GM18867 (cell line): ENCODE measurements around the gene ARNT2.

Source experiments
- ATAC-seq: cut with Tn5 transposase; IDR thresholded peaks from one replicate; pipeline ENCODE4 v1.9.1; 2021; ENCODE audit warnings: mild to moderate bottlenecking, moderate library complexity; ENCODE audit not compliant: unreplicated experiment

ARNT2 gene

DNA sequence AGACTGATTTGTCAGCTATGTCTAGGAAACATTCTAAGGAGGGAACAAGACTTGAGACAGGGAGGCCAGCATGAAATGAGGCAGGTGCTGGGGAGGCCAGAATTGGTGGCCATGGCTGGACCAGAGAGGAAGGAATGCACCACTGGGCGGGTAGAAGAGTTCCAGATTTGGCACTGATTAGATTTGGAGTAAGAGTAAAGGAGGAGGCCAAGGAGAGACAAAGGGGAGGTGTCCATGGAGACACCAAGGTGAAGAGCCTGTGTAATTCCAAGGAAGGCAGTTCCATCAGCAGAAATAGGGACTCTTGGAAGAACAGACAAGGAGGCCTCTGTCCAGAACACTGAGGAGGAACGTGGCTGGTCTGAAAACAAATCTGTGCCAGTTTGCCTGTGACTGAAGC is 1.8 kb downstream of the ARNT2 start:
- ATAC-seq, result no peak

DNA sequence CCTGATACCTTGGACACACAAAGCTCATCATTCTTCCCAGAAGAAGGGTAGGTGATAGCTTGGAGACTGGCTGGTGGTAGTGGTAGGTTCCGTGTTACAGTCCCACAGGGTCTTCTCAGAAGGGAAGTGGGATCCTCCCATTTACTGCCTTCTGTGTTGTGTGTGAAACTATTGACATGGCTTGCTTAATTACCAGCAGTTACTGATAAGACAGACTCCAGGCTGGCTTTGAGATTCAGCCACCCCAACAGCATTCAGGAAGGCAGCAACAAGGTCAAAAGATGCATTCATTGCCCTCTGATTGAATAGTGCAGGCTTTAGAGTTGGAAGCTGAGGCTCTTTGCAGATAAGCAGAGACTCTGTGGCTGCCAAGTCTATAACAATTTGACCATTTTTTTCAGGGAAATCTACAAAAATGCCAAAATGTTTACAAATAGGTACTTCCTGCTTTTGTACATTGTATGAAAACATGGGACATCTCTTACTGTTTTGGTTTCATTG is 7.7 kb downstream of the ARNT2 start:
- no peak for ATAC-seq

DNA sequence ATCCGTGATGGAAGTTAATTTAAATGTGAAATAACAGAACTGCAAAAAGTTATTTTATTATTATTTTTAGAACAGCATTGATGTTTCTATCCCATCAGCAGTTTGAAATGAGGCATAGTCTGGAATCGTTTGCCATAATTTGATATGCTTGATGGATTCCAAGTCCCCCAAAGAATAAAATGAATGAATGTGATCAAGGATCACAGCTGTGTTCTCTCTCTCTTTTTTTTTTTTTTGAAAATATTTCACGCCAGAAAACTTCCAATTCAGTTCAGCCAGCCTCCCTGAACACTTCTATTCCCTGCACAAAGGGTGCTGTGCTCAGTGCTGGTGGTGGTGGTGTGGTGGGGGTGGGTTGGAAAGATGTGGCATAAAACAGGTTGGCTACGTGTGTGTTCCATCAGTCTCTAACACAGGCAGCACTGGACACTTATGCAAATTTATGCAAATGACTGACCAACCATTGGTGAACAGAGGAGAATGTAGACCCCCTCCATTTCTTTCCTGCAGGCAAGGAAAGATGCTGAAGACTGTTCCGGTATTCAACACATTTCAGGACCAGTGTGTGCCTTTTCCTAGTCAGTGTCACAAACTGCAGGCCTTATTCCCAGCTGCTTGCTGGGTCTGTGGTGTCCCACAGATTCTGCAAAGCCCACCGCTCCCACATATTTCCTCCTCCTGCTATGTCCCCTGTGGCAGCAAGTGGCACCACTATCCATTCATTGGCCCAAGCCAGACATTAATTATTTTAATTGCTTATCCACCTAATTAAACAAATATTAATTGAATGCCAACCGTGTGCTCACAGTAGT is 10.6 kb downstream of the ARNT2 start:
- no peak for ATAC-seq

DNA sequence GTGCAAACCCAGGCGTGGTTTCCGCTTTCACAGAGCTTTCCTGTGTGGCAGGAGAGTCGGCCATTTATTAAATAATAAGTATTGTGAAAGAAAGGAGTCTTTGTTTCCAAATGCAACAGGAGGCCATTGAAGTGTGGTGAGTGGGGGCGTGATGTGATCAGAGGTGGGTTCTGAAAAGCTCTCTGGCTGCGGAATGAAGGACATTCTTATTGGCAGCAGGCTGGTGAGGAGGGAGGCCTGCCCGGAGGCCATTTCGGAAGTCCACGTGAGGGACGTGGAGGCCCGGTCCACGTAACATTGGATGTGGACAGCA is 11.1 kb downstream of the ARNT2 start:
- ATAC-seq, result no peak

DNA sequence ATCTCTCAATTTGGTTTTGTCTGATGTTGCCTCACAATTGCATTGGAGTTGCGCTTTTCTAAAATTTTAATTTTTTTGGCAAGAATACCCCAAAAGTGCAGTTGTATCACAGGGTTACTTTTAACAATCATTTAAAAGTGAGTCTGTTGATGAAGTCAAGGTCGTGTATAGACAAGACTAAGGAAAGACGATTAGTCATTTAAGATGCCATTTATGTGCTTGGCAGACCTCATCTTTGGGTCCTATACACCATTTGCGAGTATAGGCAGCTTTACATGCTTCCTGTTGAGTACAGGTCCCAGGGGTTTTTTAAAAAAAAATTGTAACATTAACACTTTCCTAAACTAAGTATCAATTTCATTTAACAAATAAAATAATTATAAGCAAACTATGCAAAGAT is 12.5 kb downstream of the ARNT2 start:
- ATAC-seq, result no peak

DNA sequence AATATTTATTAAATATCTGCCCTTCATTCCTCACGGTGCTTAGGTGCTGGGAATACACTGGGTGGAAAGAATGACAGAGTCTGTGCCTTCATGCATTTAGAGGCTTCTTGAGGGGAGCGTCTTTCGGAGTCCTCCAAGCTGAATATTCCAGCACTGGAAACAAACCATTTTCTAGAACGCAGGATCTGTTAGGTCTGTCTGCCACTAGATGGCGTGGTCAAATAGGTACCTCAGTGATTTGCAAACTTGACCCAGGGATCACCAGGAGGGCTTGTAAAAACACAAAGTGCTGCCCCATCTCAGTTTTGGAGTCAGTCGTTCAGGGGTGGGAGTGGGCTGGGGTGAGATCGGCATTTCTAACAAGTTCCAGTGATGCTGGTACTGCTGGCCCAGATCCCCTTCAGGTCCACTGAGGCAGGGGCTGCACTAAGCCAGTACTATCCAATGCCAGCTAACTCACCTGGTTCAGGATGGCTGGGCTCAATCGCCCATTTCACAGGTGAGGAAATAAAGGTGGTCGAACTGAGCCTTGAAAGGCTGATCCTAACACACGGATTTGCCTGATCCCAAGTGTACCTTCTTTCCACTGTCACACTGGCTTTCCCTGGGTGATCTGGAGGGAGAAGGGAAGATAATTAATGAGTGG is 14.8 kb downstream of the ARNT2 start:
- ATAC-seq, result no peak

DNA sequence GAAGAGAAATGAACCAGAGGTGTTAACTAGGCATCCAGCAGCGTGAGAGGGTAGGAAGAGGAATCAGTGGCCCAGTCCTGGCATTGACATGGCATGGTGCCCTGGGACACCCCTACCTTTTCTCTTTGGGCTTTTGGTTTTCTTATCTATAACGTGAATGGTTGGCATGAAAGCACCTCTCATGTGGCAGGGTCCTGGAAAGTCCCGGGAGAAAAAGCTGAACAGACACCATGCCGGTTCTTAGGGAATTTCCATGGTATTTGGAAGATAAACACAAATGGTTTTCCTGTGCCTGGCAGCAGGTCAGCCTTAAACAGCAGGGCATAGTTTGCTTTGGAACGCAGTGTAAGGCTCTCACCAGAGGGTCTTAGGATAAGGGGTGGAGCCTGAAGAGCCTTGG is 15.4 kb downstream of the ARNT2 start:
- ATAC-seq, result no peak

DNA sequence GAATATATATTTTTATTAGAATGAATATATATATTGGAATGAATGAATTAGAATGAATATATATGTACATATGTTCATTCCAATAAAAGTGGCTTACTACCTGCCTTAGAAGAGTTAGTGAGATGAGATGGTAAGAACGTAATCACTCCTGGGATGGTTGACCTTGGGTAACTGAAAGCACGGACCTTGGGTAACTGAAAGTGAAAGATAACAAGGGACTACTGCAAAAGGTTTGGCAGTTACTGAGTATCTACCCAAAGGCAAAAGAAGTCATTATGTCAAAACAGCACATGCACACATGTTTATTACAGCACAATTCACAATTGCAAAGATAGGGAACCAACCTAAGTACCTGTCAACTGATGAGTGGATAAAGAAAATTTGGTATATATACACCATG is 16.5 kb downstream of the ARNT2 start:
- ATAC-seq, result no peak

DNA sequence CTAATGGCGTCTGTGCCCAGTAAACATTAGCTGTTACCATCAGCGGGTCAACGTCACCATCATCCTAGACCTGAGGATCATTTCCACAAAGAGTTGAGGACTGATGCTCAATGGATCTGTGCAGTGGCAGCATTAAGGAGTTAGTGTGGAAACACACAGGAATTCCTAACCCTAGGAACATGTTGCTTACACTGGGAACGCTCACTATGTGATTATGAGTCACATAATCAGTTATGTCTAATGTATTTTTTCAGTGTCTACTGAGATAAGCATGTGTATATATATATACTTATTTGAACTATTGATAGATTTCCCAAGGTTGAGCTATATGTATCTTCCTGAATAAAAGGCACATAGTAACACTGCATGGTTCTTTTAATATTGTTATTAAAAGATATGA is 19.0 kb downstream of the ARNT2 start:
- no peak for ATAC-seq

DNA sequence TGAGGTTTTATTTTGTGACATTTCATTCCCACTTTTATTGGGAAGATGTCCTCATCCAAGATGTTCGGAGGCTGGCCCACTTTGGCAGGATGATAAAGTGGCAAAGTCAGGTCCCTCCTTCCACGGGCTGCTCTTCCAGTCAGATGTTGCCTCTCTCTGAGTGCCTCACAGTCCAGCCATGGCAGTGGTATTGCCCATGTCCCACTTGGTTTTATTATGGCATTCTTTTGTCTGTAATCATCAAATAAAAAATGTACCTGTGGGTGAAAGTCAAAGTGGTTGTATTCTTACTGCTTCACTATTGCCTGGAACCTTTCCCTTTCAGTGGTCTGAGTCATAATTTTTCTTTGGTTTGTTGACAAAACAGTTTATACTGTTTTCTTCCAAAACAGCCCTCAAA is 20.2 kb downstream of the ARNT2 start:
- no peak for ATAC-seq

DNA sequence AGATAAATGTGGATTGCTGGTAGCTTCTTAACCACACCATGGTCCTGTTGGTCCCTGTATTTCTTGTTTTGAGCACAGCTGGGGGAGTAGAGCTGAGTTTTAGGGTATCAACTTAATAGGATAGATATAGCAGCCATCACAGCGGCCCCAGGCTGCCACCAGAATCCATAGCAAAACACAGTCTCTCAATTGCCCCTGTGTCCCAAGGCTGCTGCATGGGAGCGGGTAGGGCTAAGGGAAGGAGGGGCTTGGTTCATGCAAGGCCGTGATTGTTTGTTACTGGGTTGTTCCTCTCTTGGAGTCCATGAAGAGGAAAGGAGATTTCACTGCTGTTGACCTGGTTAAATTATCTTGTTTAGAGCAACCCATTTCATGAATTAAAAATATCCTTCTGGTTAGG is 22.1 kb downstream of the ARNT2 start:
- ATAC-seq, result no peak

DNA sequence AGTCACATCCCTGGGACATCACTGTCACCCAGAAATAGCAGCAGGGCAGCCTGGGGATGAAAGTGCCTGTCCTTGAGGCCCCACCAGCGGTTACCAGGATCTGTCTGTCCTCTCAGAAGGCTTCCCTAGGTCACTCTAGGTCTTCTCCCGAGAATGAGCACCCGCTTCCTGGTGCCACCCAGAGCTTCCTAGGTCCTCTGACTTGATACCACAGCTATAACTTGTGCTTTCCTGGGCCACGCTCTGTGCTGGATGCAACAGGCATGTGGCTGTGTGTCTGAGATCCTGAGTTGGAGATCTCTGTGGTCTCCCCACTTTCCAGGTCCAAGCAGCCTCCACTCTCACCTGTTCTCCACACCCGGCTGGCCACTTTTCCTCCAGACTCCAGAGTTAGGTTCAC is 25.8 kb downstream of the ARNT2 start:
- ATAC-seq, result no peak

DNA sequence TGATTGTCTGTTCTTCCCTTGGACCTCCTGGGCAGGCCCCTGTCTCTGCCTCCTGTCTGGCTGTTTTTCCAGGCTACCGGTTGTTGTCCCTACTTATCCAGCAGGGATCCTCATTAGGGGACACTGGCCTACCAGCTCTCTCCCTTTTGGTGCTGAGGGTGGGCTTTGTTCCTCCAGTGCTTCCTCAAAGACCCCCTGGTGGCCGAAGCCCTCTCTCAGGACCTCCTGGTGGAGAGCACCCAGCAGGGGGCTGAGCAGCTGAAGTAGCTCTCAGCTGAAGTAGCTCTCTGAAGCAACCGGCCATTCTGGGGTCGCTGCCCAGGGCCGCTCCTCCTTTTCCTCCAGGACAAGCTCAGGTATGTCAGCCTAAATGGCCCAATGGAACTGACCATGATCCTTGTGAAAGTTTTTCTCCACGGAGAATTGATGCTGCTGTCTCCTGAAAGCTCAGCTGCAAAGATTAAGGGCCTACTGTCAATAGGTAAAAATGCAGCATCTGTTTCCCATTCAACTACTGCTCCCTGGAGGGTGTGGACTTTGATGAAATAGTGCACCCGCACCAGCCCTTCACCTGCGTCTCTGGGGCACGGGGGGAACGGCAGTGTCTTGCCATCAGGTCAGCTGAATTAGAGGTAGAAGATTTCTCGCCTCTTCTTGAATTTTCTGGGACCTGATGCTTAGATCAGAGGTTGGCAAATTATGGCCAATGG is 27.6 kb downstream of the ARNT2 start:
- ATAC-seq, result no peak

DNA sequence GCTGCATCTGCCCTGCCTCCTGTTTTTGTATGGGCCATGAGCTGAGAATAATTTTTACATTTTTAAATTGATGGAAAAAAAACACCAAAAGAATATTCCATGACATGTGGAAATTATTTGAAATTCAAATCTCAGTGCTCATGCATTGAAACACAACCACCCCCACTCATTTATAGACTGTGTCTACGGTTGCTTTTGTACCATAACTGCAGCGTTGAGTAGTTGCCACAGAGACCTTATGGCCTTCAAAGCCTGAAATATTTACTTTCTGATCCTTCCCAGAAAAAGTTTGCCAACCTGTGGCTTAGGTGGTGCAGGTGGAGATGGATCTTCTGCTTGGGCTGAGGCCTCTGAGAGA is 28.1 kb downstream of the ARNT2 start:
- no peak for ATAC-seq

DNA sequence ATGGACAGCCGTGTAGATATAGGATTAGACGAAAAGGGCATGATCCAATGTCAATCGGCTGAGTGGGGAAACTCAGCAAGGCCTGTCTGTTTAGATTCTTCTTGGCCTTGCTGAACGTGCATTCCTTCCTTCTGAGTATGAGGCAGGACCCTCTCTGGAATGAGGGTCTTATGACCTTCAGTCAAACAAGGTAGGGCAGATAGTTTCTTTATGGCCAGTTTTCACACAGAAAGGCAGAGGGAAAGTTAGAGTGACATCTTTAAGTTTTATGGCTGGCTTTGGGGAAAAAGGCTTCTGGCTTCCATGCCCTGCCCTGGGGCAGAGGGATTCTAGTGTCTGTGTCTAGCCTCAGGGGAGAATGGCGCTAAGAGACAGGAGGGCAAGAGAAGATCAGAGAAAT is 29.7 kb downstream of the ARNT2 start:
- ATAC-seq, result no peak

DNA sequence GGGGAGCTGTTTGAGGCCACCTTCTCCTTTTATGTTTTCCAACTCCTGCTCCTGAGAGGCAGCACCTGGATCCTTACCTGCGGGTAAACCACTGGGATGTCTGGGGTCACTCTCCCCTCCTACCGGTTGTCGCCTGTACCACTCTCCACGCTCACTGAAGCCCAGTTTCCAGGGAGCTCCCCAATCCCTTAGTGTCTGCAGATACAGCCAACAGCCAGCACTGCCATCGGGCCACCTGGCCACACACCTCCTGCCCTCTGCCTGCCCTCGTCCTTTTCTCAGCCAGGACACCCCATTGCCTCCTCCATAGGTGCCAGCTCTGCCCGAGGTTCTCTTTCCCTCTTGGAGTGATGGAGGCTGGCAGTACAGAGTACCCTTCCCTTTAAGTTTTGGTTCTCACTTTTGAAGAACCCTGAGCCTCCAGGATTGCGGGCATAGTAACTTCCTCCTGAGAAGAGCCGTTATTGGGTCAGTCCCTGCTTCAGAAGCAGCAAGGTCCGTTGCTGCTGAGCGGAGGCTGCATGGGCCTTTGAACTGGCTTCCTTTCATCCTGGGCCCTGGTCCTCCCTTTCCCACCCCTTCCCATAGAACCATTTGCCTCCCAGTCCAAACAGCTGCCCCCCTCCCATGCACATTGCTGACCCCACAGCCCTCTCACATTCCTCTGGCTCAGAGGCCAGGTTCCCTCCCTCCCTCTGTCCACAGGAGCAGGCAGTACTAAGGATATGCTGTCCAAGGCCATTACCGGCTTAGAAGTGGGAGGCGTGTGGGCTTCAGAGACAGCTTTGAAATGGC is 30.9 kb downstream of the ARNT2 start:
- ATAC-seq, result no peak

DNA sequence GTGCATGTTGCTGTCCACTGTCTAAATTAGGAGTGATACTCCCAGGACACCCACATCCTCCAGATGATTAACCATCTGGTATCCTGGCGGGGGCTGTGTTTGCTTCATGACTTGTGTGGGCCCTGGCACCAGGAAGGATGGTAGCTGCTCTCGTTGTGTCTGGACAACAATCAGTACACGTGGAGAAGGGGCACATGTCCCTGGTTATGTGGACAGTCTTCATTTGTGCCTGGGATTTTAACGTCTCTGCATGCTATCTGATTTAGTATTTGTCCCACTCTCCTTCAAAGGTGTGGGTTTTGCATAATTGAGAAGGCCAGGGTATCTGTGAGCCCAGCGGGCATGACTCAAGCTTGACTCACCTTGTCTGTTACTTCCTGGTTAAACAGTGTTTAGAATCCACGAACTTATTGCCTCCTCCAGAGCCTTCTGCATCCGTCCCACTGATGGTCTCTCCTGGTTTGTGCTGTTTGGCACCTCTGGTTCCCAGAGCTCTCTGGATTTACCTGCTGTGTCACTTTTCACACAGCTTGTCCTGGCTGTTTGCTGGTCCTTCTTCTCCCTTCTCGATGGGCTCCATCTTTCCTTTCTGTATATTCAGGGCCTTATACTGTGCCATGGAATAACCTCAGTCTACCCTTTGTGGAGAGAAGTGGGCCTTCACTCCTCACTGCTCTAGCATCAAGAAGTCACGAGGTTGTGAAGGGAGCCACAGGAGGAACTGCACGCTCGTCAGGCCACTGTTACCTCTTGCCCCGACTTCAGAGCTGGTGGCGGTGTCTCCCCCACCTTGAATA is 32.5 kb downstream of the ARNT2 start:
- no peak for ATAC-seq

DNA sequence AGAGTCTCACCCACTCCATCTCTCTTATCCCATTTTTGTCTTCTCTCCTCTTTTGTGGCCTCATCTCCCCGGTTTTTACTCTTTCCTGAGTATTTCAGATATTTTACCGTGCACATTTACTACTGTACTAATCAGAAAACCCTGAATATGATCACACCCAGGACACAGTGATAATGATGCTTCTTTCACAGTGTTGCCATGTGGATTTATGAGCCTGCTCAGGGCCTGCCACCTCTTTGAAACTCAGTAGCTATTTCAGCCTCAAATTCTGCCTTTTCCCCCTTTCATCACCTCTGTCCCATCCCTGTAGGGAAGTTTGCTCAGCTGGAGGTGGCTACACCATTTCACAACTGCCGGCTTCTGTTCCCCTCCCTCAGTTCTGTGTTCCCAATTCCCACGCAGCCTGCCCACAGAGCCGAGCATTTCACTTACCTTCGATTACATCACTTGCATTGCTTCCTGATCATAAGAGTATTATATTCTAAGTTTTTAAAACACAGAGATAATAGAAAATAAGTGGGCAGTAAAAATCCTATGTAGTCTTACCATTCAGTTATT is 33.2 kb downstream of the ARNT2 start:
- ATAC-seq, result no peak

DNA sequence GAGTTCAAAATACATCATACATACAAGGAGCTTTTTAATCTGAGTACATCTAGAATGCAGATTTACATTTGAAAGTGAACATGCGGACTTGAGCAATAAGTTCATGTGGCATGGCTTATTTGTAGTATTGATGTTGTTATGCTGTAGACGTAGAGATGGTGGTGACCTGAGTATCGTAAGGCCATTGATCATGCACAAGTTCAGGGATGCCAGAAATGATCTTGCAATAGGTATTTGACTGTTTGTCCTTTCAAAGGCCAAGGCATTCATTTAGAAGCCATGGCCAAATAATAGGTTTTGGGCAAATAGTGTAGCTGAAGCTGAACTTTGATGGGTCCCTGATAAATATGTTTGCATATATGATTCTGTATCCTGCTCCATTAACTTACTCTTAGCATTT is 35.0 kb downstream of the ARNT2 start:
- ATAC-seq, result no peak

DNA sequence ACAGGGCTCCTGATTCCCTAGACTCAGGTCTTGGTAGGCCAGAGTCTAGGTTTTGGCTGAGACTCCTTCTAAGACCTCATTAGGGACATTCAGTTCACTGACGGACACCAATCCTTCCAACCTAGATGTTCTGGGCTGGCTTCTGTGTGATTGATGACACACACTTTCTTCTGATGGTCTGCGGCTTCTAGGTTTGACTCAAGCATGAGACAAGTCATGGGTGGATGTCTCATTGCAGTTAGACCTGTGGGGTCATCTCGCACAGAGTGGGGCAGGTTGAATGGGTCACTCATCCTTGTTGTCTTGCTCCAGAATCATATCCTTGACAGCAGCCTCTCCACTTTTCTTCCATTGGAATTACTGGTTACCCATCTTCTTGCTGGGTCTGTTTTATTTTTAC is 35.8 kb downstream of the ARNT2 start:
- no peak for ATAC-seq
